Fibroblast of the aortic adventitia (primary cell): ENCODE measurements around the gene DUSP28. TPM values are rescaled to one million over a fixed set of nuclear protein-coding genes. Genes with fewer than 3 reads are reported as not detected.

Experiments
- DNase-seq: peaks from one replicate; pipeline ENCODE4 v3.0.0-alpha.2; 2010; ENCODE audit warnings: low read depth
- H3K4me3 ChIP-seq: 2 replicates; pipeline ENCODE4 v1.5.1; 2011; ENCODE audit warnings: low read depth, mild to moderate bottlenecking, control low read depth, low read length, moderate library complexity
- CTCF ChIP-seq: IDR thresholded peaks from 2 replicates; pipeline ENCODE4 v1.5.1; 2011; ENCODE audit warnings: mild to moderate bottlenecking, low read length, control low read depth, inconsistent platforms; ENCODE audit not compliant: insufficient read depth
- total RNA-seq: library from RNA; depleted of rRNA; stranded (reverse); fragments of >200 nt; gene quantifications from 2 replicates; pipeline ENCODE4 v1.2.3, GENCODE V29; 2012; ENCODE audit warnings: low replicate concordance

DUSP28 gene, protein sequence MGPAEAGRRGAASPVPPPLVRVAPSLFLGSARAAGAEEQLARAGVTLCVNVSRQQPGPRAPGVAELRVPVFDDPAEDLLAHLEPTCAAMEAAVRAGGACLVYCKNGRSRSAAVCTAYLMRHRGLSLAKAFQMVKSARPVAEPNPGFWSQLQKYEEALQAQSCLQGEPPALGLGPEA
- 3.6 and 6.1 TPM in 2 replicates for total RNA-seq

- TF ChIP-seq CTCF: no peak
- H3K4me3 ChIP-seq: peak within 1 kb of the TSS; percentile 74
- peak; percentile 79 for DNase-seq
These were observed at the start of gene DUSP28 for GRCh38 chr2:240560084-240560479. Gene DUSP28 (plus strand): TSS chr2:240560357. CDS start chr2:240560685, 328 bp downstream.

GRCh38 chr2:240510513-240511210 is 49.5 kb upstream of the DUSP28 start:
- TF ChIP-seq CTCF: no peak
- H3K4me3 ChIP-seq: no peak overlapping the region
- DNase-seq: no peak

GRCh38 chr2:240511351-240512108 is 48.6 kb upstream of the DUSP28 start:
- no peak overlapping the region for H3K4me3 ChIP-seq
- TF ChIP-seq CTCF: no peak
- DNase-seq: no peak

DNA sequence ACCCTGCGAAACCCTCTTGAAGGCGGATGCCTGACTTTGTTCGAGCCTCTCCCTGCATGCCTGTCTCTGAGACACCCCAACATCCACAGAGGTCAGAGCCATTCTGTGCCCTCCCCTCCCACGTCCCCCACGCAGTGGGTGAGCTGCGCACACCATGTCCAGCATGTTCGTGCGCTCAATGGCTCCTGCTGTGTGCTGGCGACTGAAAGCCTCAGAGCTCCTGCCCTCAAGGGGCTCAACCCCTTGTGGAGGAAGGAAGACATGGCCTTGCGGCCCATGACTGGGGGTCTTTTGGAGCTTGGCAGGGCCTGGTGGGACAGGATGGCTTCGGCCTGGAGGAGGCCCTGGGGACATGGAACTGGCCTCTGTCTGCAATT is 48.1 kb upstream of the DUSP28 start:
- no peak overlapping the region for H3K4me3 ChIP-seq
- no peak for DNase-seq
- no peak for TF ChIP-seq CTCF

GRCh38 chr2:240512666-240513535 is 47.3 kb upstream of the DUSP28 start:
- no peak for TF ChIP-seq CTCF
- H3K4me3 ChIP-seq: no peak overlapping the region
- no peak for DNase-seq

DNA sequence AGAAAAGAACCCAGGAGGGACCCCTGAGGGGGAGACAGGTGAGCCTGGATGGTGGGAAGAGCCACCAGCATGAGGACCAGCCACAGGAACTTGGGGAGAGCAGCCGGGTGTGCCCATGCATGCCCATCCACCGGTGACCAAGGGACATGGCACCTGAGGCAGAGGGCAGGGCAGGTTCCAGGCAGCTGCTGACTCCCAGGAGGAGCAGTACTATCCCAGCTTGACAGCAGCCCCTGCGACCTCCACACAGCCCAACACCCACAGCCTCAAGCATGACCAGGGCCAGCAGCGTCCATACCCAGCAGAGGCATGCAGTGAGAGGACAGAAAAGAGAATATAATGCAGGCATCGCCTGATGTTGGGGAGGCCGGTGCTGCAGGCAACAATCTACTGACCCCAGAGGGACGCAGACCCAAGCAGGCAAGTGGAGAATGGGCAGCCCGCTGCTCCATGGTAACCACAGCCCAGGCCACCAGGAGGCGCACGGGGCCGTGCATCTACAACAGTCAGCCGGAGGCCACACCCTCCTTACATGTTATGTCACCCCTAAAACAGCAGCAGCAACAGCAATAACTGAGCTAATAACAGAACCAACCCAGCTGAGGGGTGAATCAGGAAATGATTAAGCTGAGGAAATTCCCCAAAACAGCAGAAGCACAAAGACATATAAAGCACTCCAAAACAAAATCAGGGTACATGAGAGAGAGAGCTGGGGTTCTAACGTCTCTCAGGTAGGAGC is 46.4 kb upstream of the DUSP28 start:
- no peak overlapping the region for H3K4me3 ChIP-seq
- TF ChIP-seq CTCF: peak; percentile 93
- DNase-seq: peak; percentile 82
